GM12865 (cell line): Measurements from ENCODE around the gene LSM3.

Experiments
- DNase-seq: peaks from one replicate; pipeline ENCODE4 v3.0.0; 2010; ENCODE audit warnings: low read depth
- H3K4me3 ChIP-seq: 2 replicates; pipeline ENCODE4 v1.5.1; 2011; ENCODE audit warnings: mild to moderate bottlenecking, low read depth, low read length, control low read depth
- CTCF ChIP-seq: IDR thresholded peaks from 2 replicates; pipeline ENCODE4 v1.5.1; 2011; ENCODE audit warnings: low read length, control low read depth, low read depth, inconsistent platforms; ENCODE audit not compliant: insufficient read depth; ENCODE audit errors: missing control alignments

Gene LSM3

GRCh38 chr3:14245248-14245639 lies 66.6 kb downstream of the LSM3 start:
- TF ChIP-seq CTCF = no peak
- H3K4me3 ChIP-seq = no peak overlapping the region
- DNase-seq = no peak

GRCh38 chr3:14245822-14246221 lies 67.2 kb downstream of the LSM3 start:
- H3K4me3 ChIP-seq = no peak overlapping the region
- no peak for DNase-seq
- TF ChIP-seq CTCF = no peak

DNA sequence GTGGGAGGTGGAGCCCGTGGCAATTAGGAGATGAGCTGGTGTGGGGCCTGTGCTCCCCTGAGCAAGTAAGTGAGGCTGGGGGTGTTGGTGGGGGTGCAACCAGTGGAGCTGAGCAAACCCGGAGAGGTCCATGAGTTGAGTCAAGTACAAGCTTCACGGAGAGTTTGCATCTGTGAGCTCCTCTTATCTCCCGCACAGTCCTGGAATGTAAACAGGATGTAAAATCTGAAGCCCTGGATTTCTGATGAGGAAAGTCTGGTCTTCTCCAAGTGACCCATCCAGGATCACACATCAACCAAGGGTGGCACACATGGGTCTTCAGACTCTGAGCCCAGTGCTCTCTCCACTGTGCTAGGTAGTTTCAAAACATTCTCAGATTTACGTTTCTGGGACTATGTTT lies 67.8 kb downstream of the LSM3 start:
- DNase-seq = no peak
- H3K4me3 ChIP-seq = no peak overlapping the region
- TF ChIP-seq CTCF = no peak

DNA sequence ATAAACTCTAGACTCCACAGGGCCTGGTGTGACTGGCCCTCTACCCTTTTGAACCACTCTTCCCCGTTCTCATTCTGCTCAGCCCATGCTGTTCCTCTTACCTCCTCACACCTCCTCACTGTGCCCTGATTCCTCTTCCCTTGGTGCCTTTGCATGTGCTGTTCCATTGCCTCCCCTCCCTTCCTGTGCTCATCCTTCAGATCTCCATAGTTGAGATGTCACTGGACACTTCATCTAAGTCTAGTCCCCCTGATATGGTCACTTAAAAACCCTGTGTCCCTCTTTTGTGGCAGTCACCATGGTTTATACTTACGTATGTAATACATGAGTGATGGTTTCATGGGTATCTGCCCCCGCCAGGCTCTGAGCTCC lies 69.8 kb downstream of the LSM3 start:
- no peak overlapping the region for H3K4me3 ChIP-seq
- no peak for TF ChIP-seq CTCF
- DNase-seq = no peak

DNA sequence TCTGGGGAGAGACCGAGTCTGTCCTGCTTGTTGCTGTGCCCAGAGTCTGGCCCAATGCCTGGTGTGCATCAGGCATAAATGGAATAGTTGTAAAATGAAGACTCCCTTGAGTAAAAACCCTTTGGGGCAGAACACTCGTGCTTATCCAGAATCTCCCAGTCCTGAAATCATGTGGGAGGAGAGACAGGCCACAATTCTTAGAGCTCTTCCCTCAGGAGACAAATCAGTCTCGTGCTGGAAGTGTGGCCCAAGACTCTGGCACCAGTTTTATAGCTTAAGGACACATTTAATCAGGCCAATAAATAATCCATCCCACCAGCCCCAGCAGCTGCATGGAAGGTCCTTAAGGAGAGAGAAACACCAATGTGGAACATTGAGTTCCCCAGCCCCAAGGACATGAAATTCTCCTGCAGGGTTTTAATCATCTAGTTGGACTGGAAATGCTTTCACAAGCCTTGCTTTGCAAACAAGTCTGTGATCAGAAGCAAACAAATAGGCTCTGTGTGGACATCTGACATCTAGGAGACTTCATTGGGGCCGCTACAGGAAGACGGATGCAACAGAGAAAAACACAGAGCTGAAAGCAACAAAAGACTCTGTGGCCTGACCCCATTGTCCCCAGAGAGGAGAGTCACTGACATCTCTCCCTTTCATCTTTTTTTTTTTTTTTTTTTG lies 70.4 kb downstream of the LSM3 start:
- no peak for DNase-seq
- no peak overlapping the region for H3K4me3 ChIP-seq
- TF ChIP-seq CTCF = no peak
